ENCODE data around the gene ASGR2. TPM values are rescaled to one million over a fixed set of nuclear protein-coding genes. Genes with fewer than 3 reads are reported as not detected.

Gene ASGR2
- total RNA-seq, 2 experiments from 2014 or later = not detected

Other genes starting within 250 kb of the ASGR2 start
- not detected for gene ALOX12, start 118.8 kb downstream of the ASGR2 start, total RNA-seq
- gene RNASEK, start 102.2 kb downstream of the ASGR2 start, total RNA-seq = 100 to 1,000 TPM; 104 to 116 TPM
- gene BCL6B, start 91.8 kb downstream of the ASGR2 start, total RNA-seq = under 1 TPM; 0.47 to 0.63 TPM
- 10 to 100 TPM; 14.8 to 15.0 TPM for gene SLC16A13, start 78.8 kb downstream of the ASGR2 start, total RNA-seq
- gene SLC16A11, start 70.7 kb downstream of the ASGR2 start, total RNA-seq = under 1 TPM; 0.34 to 0.39 TPM
- gene CLEC10A, start 34.6 kb downstream of the ASGR2 start, total RNA-seq = not detected
- gene ASGR1, start 64.5 kb upstream of the ASGR2 start, total RNA-seq = 1 to 10 TPM in 1 of 2 experiments, under 1 TPM in 1; 0.63 to 1.3 TPM
- gene DLG4, start 105.0 kb upstream of the ASGR2 start, total RNA-seq = 10 to 100 TPM; 10.1 to 11.7 TPM
- gene ACADVL, start 105.1 kb upstream of the ASGR2 start, total RNA-seq = 100 to 1,000 TPM; 348 to 371 TPM
- gene DVL2, start 119.7 kb upstream of the ASGR2 start, total RNA-seq = 10 to 100 TPM; 52.4 to 56.6 TPM
- gene PHF23, start 124.6 kb upstream of the ASGR2 start, total RNA-seq = 10 to 100 TPM; 53.6 to 57.9 TPM
- gene GABARAP, start 127.6 kb upstream of the ASGR2 start, total RNA-seq = 100 to 1,000 TPM; 203 to 227 TPM
- 100 to 1,000 TPM; 171 to 186 TPM for gene CTDNEP1, start 136.9 kb upstream of the ASGR2 start, total RNA-seq
- gene ELP5, start 137.4 kb upstream of the ASGR2 start, total RNA-seq = 10 to 100 TPM; 63.5 to 66.1 TPM
- 1 to 10 TPM; 1.1 to 1.3 TPM for gene CLDN7, start 147.7 kb upstream of the ASGR2 start, total RNA-seq
- not detected for gene SLC2A4, start 166.9 kb upstream of the ASGR2 start, total RNA-seq
- gene YBX2, start 179.8 kb upstream of the ASGR2 start, total RNA-seq = under 1 TPM; 0.37 to 0.66 TPM
- gene EIF5A, start 192.8 kb upstream of the ASGR2 start, total RNA-seq = 100 to 1,000 TPM; 685 to 690 TPM
- 10 to 100 TPM; 86.3 to 88.0 TPM for gene GPS2, start 200.5 kb upstream of the ASGR2 start, total RNA-seq
- 10 to 100 TPM; 45.6 to 47.0 TPM for gene NEURL4, start 214.5 kb upstream of the ASGR2 start, total RNA-seq
- 100 to 1,000 TPM; 573 to 605 TPM for gene ACAP1, start 221.7 kb upstream of the ASGR2 start, total RNA-seq
- gene KCTD11, start 237.3 kb upstream of the ASGR2 start, total RNA-seq = 10 to 100 TPM; 11.4 to 11.8 TPM
- gene TMEM95, start 240.3 kb upstream of the ASGR2 start, total RNA-seq = not detected

Measured in activated CD8-positive, alpha-beta T cell treated with anti-CD3 and anti-CD28 coated beads, Interleukin-2, amount 10 ng/mL, durations not matched to agents 7 days and 5 days (primary cell).